GM15510 (cell line): Measurements from ENCODE around the gene PNPLA5.

ENCODE experiments used
- POLR2A ChIP-seq: IDR thresholded peaks from 3 replicates; pipeline ENCODE4 v1.6.1; 2011; ENCODE audit warnings: borderline replicate concordance; ENCODE audit not compliant: insufficient read length; ENCODE audit errors: extremely low read depth

PNPLA5 gene

DNA sequence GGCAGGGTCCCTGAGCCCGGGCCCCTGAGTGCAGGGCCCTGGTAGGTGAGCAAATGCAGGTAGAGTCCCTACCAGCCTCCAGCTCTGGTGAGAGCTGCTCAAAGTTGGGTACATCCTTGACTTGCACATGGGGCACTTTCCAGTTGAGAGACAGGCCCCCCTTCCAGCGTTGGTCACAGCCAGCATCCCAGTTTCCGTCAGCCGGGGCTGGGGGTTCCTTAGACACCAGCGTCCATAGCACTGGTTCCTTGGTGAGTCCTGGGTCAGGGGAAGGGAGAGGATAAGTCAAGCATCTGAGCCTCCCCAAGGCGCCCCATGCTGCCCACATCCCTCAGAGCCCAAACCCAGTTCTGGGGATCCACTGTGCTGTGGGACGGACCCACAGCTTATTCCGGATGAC is 5.6 kb downstream of the PNPLA5 start:
- TF ChIP-seq POLR2A, result no peak

- no peak for TF ChIP-seq POLR2A
Measured at GRCh38 chr22:43885786-43886185, 6.0 kb downstream of the PNPLA5 start.

DNA sequence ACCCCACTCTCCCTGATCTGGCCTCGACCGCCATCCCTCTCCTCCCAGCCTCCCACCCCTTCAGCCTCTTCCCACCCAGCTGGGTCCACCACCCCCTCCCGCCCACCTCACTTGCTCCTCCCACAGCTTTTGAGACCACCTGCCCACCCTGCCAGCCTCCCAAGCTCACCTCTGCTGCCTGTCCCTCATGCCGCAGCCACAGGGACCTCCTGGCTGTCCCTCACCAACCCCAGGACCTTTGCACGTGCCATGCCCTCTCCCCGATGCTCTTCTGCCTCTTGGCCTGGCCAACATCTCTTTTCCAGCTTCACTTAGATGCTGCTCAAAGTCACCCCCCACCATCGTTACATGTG is 6.5 kb downstream of the PNPLA5 start:
- TF ChIP-seq POLR2A, result no peak

GRCh38 chr22:43884600-43885318 is 7.1 kb downstream of the PNPLA5 start:
- TF ChIP-seq POLR2A, result no peak

- no peak for TF ChIP-seq POLR2A
Measured at GRCh38 chr22:43883719-43884415, 7.9 kb downstream of the PNPLA5 start.

- TF ChIP-seq POLR2A, result no peak
Measured at GRCh38 chr22:43883012-43883661, 8.7 kb downstream of the PNPLA5 start.

- TF ChIP-seq POLR2A, result no peak
Measured at GRCh38 chr22:43882122-43882767, 9.6 kb downstream of the PNPLA5 start.

- TF ChIP-seq POLR2A, result no peak
Measured at GRCh38 chr22:43881091-43882061, 10.4 kb downstream of the PNPLA5 start.

DNA sequence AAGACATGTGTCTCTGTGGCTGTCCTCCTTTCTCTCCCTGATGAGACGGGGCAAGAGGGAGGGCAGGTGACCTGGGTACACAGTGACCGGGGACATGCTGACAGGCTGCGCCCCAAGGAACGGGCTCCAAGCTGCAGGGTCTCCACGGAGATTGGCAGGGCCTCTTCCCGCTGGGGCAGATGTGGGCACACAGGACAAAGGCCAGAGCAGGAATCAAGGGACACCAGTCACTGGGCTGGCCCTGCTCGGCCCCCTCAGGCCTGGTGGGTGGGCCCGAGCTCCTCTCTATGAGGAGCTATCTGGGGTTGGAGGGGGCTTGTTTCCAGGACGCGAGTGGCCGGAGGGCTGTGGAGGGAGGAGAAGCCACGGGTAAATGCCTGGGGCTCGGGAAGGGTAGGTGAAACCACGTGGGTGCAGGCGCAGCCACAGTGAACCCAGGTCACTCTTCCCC is 11.2 kb downstream of the PNPLA5 start:
- no peak for TF ChIP-seq POLR2A

- no peak for TF ChIP-seq POLR2A
Measured at GRCh38 chr22:43879901-43880540, 11.8 kb downstream of the PNPLA5 start.

GRCh38 chr22:43878831-43879550 is 12.8 kb downstream of the PNPLA5 start:
- no peak for TF ChIP-seq POLR2A

GRCh38 chr22:43878079-43878795 is 13.6 kb downstream of the PNPLA5 start:
- no peak for TF ChIP-seq POLR2A
